ENCODE data around the gene ASXL1. TPM values are rescaled to one million over a fixed set of nuclear protein-coding genes. Genes with fewer than 3 reads are reported as not detected.

The ASXL1 gene
- total RNA-seq, 6 donors from 2014 or later, result 60.6 to 389 (median 88.5) TPM

DNA sequence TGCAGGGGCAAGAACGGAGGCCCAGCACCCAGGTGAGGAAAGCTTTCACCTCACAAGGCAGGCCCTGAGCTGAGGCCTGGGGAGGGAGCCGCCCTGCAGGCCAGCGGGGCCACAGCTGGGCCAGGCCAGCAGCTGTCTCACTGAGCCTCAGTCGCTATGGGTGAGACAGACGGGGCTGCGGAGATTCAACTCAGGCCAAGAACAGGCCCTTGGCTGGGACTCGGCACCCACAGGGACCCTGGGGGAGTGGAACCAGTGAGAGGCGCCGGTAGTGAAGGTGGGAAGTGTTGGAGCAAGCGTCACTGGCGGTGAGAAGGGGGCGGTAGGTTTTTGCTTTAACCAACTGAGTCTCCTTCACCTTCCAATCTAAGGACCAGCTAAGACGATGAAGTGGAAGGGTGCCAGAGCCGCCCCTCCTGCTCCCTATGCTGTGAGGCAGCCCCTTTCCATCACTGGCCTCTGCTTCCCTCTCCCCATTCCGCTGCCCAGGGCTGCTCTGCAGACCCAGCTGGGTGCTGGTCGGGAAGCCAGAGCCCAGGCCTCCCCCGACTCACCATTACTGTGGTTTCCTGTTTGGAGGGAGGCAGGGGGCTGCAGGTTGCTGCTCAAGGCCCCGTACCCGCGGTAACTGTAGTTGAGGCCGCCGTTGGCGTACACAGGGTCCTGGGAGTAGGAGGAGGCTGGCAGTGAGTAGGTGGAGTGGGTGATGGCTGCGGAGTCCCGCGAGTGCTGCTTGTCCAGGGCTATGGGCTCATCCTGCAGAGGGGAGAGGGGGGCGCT lies 93.7 kb downstream of the ASXL1 start:
- 73 to 78% methylated on average over 23 to 27 of the region's 27 CpGs for WGBS, 2 donors
- Histone ChIP-seq H3K27me3 (no peaks in the 10 kb centered on the region), H3K4me3 (no peak overlapping the region), H3K4me1 (peaks cover 24 to 36% (median 28%) of the 10 kb centered on the region in 4 donors), H3K9me3 (no peaks in the 10 kb centered on the region), H3K27ac (peak overlapping the region in 1 of 4 donors; percentile 8), H3K36me3 (peaks cover 9 to 84% (median 51%) of the 10 kb centered on the region in 4 donors)
- TF ChIP-seq, protein P1, sequence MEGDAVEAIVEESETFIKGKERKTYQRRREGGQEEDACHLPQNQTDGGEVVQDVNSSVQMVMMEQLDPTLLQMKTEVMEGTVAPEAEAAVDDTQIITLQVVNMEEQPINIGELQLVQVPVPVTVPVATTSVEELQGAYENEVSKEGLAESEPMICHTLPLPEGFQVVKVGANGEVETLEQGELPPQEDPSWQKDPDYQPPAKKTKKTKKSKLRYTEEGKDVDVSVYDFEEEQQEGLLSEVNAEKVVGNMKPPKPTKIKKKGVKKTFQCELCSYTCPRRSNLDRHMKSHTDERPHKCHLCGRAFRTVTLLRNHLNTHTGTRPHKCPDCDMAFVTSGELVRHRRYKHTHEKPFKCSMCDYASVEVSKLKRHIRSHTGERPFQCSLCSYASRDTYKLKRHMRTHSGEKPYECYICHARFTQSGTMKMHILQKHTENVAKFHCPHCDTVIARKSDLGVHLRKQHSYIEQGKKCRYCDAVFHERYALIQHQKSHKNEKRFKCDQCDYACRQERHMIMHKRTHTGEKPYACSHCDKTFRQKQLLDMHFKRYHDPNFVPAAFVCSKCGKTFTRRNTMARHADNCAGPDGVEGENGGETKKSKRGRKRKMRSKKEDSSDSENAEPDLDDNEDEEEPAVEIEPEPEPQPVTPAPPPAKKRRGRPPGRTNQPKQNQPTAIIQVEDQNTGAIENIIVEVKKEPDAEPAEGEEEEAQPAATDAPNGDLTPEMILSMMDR (IDR thresholded peaks at IDR 0.05), result no peak
- TF ChIP-seq EP300 (IDR thresholded peaks at IDR 0.05) (no peak), POLR2A (IDR thresholded peaks at IDR 0.05) (no peak), POLR2AphosphoS5 (IDR thresholded peaks at IDR 0.05) (no peak)
- DNase-seq (no peak), ATAC-seq (ENCODE audit: low FRiP score in 2 of 2) (no peak)

DNA sequence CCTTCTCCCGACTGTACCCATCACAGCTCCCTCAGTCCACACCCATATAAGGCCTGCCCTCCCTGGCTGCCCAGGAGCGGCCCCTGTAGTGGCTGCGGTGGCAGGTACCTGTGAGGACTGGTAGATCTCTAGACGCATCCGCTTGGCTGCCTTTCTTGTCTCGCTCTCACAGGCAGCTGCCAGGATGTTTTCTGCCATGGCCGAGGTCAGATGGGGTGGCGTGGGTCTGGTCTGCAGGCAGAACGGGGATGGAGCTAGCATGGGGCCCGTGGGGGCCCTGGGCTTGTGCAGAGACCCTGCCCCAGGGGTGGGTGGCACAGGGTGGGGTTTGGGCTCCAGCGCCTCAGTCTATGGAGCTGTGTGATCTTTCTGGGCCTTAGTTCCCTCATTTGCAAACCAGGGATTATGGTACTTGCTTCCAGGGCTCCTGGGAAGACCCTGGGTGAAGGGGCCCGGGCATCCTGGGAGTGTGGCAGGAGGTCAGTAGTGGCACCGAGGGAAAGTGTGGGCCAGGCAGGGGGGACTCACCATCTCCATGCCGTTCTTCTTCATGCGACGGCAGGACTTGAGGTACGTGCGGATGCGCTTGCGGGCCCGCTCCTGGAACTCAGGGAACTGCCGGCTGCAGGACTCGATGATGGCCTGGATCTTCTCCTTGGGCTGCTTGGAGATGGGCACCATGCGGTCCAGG lies 94.8 kb downstream of the ASXL1 start:
- Histone ChIP-seq H3K4me1 (peaks cover 35 to 45% (median 39%) of the 10 kb centered on the region in 4 donors), H3K4me3 (no peak overlapping the region), H3K9me3 (no peaks in the 10 kb centered on the region), H3K27ac (no peak overlapping the region), H3K36me3 (peaks cover 9 to 74% (median 46%) of the 10 kb centered on the region in 4 donors), H3K27me3 (no peaks in the 10 kb centered on the region)
- WGBS, 2 donors, result 92 to 95% methylated on average over 19 to 24 of the region's 24 CpGs
- DNase-seq (no peak), ATAC-seq (ENCODE audit: low FRiP score in 2 of 2) (no peak)
- no peak for TF ChIP-seq EP300 (IDR thresholded peaks at IDR 0.05)
- TF ChIP-seq, protein P1 (IDR thresholded peaks at IDR 0.05), result no peak
- TF ChIP-seq POLR2A (IDR thresholded peaks at IDR 0.05), result no peak

DNA sequence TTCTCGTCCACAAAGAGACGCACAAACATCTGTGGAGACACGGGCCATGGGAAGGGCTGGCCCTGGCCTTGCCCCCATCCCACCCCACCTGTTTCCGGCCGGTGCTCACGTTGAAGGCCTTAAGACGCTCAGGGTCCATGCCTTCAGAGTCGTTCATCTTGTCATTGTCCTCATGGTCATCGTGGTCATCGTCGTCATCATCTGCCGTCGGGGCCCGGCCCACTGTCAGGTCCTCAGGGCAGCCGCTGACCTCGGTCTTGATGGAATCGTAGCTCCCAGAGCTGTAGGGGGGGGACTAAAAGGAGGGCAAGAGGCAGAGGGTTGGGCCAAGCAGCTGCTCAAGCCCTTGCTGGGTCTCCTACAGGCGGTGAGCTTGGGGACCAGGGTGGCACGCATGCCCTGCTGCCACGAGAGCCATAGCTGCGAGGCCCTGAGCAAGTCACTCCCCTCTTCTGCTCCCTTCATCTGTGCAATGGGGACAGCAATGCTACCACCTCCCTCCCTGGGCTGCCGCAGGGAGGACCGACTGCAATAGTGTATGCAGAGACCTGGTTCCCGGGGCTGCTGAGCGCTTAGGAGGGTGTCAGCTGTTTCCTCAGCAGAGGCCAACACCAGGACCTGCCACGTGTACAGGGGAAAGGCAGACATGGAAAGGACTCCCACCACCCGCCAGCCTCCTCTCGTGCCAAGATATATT lies 95.5 kb downstream of the ASXL1 start:
- 89 to 91% methylated on average over 25 to 28 of the region's 28 CpGs for WGBS, 2 donors
- DNase-seq (no peak), ATAC-seq (ENCODE audit: low FRiP score in 2 of 2) (no peak)
- H3K9me3 ChIP-seq, result no peaks in the 10 kb centered on the region
- no peak overlapping the region for H3K27ac ChIP-seq
- TF ChIP-seq EP300 (IDR thresholded peaks at IDR 0.05), result no peak
- TF ChIP-seq POLR2AphosphoS5 (IDR thresholded peaks at IDR 0.05), result no peak
- TF ChIP-seq POLR2A (IDR thresholded peaks at IDR 0.05), result no peak
- TF ChIP-seq, protein P1 (IDR thresholded peaks at IDR 0.05), result no peak
- no peak overlapping the region for H3K4me3 ChIP-seq
- no peaks in the 10 kb centered on the region for H3K27me3 ChIP-seq
- peaks cover 9 to 67% (median 43%) of the 10 kb centered on the region in 4 donors for H3K36me3 ChIP-seq
- peaks cover 38 to 51% (median 42%) of the 10 kb centered on the region in 4 donors for H3K4me1 ChIP-seq

DNA sequence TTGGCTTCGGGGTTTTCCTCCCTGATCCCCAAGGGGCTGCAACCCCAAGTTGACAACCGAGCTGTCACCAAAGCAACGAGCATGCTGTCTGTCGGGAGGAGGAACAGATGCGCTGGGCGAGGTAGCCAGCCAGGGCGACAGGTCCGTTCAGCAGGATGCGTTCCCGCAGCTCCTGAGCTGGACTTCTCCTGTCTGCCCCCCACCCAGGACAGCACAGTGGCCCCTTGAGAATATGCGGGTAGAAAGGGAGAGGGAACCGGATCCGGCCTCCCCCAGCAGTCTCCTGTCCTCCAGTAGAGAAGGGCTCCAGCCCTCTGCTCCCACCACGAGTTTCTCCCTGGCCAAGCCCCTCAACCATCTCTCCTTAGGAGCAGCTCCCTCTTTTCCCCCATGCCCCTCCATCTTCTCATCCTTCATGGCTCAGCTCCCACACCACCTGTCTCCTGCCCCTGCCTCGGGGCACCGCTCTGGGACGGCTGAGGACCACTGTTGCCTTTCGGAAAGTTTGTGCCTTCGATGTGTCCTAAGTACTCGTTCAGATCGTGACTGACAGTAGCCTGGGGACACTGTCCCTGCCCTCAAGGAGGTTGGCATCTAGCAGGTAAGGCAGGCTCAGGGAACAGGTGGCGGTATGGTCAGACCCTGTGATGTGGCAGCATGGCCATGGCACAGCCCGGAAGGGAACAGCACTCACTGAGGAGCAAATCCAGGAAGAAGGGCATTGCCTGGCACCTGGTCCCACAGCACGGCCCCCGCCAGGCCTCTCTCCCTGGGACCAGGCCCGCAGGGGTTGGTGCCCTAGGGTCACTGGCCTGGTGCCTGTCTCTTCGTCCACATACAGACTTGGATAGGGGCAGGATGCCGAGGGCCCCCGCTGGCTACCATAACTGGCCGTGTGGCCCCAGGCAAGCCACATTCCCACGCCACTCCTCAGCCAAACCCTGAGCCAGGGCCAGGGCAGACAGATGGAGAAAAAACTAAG lies 96.3 kb downstream of the ASXL1 start:
- no peak for ATAC-seq (ENCODE audit: low FRiP score in 2 of 2)
- no peak overlapping the region for H3K4me3 ChIP-seq
- WGBS, 2 donors, result 86 to 91% methylated on average over 20 to 29 of the region's 31 CpGs
- H3K27ac ChIP-seq, result no peak overlapping the region
- peaks cover 33 to 44% (median 37%) of the 10 kb centered on the region in 4 donors for H3K4me1 ChIP-seq
- H3K36me3 ChIP-seq, result peaks cover 9 to 66% (median 42%) of the 10 kb centered on the region in 4 donors
- H3K27me3 ChIP-seq, result no peaks in the 10 kb centered on the region
- TF ChIP-seq EP300 (IDR thresholded peaks at IDR 0.05) (no peak), POLR2A (IDR thresholded peaks at IDR 0.05) (no peak), POLR2AphosphoS5 (IDR thresholded peaks at IDR 0.05) (no peak)
- TF ChIP-seq, protein P1 (IDR thresholded peaks at IDR 0.05), result no peak
- no peak for DNase-seq
- no peaks in the 10 kb centered on the region for H3K9me3 ChIP-seq
